Dedifferentiated amniotic fluid mesenchymal stem cell (primary cell): ENCODE data around the gene EGF.

ENCODE experiments used
- DNase-seq: peaks from one replicate; pipeline ENCODE4 v3.0.0-alpha.2; 2016; ENCODE audit errors: extremely low spot score

Gene EGF

DNA sequence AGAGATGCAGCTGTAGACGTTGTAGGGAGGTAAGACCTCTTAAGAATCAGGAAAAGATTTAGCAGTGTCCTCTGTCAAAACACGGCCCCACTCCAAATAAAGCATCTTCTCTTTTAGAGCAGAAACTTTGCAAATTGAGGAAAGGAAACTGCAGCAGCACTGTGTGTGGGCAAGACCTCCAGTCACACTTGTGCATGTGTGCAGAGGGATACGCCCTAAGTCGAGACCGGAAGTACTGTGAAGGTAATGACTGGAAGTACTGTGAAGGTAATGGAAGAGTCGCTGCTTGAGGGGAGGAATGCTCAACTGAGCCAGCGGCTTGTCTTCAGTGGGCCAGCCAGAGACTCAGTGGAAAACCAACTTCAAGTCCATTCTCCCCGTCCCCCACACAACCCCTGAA, 46.5 kb downstream of the EGF start:
- no peak for DNase-seq

DNA sequence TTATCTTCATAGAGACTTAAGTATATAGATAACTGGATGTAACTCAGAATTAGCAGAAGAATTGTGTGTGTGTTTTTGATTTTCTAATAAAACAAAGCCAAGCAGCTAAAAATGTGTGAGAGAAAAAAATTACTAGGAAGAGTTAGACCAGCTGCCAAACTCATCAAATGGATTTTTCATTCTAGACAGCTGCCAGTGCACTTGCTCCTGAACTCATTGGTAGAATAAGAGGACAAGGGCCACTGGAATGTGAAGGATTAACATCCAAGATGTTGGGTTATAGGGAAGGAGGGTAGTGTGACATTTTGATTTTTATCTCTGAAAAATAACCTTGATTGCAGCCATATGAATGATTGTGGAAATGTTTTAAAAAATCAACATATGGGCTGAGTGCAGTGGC, 49.7 kb downstream of the EGF start:
- no peak for DNase-seq

DNA sequence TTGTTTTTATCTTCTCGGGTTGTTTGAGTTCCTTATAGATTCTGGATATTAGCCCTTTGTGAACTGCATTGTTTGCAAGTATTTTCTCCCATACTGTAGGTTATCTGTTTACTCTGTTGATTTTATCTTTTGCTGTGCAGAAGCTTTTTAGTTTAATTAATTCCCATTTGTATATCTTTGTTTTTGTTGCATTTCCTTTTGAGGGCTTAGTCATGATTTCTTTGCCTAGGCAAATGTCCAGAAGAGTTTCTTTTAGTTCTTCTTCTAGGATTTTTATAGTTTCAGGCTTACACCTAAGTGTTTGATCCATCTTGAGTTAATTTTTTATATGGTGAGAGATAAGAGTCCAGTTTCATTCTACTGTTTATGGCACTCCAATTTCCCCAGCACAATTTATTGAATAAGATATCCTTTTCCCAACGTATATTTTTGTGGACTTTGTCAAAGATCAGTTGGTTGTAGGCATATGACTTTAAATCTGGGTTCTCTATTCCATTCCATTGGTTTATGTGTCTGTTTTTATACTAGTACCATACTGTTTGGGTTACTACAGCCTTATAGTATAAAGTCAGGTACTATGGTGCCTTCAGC, 54.3 kb downstream of the EGF start:
- DNase-seq: no peak

DNA sequence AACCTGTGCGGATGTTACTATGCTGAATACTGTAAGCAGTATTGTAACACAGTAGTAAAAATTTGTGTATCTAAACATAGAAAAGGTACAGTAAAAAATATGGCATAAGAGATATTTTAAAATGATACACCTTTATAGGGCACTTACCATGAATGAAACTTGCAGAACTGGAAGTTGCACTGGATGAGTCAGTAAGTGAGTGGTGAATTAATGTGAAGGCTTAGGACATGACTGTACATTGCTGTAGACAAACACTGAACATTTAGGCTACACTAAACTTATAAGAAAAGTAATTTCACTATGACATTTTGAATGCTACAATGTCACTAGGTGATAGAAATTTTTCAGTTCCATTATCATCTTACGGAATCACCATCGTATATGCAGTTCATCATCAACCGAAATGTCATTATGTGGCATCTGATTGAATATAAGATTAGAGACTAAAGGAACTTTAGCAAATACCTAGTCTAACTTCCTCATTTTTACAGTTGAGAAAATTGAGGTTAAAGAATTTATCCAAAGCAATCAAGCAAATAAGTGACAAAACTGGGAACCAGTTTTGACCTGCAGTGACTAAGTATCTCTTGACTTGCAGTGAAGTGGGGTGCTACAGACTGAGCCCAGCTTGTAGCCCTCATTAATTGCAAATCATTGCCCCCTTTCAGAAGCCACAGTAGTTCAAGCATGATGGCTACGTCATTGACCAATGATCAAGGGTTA, 55.3 kb downstream of the EGF start:
- no peak for DNase-seq

DNA sequence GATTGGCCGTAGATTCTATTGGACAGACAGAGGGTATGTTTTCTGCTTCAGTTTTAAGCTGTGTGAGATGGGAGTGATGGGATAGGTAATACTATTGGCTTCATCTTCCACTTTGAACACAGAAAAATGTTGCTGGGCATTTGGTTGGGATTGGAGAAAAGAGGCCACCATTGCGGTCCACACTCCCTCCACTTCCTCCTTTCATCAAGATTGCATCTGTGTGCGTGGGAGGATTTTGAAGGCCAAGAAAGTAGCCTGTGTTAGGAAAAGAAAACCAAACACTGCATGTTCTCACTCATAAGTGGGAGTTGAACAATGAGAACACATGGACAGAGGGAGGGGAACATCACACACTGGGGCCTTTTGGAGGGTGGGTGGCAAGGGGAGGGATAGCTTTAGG, 56.4 kb downstream of the EGF start:
- DNase-seq: no peak

DNA sequence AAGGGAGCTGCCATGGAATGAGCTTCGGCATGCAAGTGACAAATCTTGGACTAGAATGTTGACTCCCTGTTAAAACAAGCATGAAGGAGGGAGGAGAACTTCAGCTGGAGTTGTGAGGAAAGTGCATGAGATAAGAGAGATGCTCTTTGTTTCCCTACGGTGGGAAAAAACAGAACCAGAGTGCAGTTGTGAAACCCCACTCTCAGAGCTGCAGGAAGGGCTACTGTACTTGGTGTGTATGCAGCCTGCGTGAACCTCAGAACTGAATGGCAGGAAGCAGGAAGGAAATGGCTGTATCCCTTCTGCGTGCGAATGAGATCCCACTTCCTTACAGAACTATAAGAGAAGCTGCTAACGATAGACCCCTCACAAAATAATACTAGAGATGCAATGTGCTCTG, 57.2 kb downstream of the EGF start:
- no peak for DNase-seq

DNA sequence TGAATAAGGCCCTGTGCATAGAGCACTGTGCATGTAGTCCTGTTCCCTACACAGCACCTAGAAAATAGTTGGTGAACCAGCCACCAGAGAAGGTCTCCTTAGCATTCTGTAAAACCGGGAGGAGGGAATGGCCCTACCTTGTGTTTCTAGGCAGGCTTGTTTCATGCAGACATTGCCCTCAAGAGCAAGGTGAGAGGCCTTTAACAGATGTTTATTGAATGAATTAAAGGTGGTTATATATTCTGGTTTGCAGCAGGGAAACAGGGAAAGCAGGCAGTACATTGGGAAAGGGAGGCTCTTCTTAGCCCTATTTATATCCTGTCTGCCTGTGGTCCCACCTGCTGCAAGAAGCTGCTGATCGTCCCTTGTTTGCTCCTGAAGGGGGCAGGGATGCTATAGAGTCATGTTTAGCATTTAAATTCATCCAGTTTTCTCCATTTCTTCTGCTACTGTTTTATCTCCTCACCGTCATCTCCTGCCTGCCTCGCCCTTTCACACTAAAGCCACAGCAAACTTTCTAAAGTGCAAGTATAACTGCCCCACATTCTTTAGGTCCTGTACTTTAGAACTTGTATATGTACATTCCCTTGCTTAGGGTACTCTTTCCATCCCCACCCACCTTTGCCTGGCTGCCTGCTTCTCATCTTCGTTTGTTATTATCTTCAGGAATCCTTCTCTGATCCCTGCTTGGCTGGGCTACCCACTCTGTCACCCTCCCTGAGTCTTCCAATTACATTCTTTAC, 60.3 kb downstream of the EGF start:
- no peak for DNase-seq

DNA sequence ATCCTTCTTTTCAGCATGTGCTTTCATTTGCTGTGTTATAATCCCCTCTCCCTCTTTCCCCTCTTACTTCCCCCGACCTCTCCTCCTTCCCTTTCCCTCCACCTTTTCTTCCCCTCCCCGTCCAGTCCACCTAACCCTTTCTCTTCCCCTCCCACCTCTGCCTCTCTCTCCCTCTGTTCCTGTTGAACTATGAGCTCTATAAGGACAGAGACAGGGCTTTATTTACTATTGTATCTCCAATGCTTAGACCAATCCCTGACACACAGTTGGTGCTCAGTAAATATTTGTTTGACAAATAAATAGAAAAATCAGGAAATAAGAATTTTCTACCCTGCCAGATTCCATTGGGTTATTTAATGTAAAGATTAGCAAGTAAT, 60.8 kb downstream of the EGF start:
- no peak for DNase-seq

DNA sequence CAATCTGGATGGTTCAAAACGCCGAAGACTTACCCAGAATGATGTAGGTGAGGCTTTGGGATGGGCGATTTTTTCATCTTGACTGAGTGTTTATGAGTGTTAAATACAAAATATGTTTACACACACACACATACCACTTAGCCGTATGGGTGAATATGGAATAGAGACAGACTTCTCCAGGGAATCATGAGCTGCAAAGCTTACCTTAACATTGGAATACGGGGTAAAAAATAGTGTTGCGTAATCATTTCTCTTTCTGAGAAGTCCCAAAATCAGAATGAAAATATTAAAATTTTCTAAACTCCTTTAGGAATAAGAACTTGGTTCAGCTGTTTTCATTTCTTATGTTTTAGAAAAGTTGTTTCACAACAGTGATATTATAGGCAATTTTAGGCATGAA, 63.5 kb downstream of the EGF start:
- DNase-seq: no peak

DNA sequence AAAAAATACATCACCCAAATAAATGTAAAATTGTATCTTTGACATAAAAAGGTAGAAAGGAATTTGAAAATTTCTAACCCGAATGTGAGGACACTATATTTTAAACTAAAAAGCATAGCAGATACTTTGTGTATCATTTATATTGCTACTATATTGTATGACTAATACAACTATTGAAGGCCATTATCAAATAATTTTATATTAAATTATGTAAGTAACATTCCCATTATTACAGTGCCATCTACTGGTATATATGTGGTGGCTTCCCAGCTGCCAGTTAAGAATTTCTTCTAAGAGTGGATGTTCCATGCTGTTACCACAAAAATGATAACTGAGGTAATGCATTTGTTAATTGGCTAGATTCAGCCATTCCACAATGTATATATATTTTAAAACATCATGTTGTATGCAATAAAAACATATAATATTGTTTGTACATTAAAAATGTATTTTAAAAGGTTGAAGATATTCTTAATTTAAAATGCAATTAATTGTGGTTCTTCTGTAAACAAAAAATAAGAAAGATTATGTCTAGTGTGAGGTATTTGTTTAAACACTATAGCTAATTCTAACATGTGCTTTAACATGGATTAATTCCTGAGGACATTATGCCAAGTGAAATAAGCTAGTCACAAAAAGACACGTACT, 65.3 kb downstream of the EGF start:
- DNase-seq: peak; percentile 76

DNA sequence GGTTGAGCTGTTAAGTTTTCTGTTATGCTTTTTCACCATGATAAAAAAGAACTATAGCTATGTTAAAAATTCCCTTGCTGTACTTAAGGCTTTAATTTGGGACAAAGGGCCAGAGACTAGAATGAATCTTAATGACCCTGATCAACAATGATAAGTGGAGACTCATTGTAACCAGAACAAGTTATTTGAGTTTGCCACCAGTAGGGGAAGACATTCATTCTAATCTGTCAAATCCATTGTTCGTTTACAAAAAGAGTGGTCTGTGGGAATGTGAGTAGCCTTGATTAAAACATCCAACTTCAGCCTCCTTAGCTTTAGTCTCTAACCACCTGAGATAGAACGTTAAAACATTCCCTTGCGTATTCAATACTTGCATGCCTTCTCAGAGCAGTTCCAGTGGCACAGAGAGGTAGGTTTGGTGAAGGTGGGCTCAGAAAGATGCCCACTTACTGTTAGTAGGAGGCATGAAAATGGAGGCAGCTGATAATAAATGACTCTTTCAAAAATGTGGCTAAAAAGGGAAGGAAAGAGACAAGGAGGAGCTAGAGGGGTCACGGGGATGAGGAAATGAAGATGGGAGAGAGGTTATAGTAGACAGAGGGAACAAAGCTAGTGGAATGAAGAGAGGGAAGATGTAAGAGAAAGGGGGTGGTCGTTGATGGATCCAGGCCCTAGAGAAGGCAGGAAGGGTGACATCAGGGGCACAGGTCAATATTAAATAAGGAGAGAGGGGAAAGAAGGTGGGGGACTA, 66.2 kb downstream of the EGF start:
- DNase-seq: no peak

DNA sequence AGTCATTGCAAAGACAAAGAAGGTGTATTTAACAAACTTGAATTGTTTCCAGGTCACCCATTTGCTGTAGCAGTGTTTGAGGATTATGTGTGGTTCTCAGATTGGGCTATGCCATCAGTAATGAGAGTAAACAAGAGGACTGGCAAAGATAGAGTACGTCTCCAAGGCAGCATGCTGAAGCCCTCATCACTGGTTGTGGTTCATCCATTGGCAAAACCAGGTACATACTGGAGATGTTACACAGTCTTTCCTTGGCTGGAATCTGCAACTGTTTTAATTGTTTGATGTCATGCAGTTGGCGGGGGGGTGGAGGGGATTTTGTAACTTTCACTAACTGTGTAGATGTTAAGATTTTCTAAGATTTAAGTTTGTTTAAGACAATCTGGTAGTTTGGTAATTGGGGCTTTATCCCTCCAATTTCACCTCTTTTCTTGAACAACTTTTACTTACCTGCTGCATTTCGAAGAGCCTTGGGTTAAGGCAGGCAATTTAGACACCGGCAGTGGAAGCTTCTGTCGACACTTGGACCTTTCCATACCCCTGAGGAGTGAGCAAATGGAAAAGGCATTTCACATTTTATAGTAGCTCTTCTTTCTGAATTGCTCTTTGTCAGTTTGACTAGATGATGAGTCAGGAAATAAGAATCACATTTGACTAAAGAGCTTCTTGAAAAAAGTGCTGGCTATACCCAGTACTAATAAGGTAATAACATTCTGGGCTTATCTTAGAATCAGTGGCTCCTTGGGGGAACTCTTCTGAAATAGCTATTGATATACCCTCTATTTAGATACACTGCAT, 67.4 kb downstream of the EGF start:
- peak; percentile 64 for DNase-seq

DNA sequence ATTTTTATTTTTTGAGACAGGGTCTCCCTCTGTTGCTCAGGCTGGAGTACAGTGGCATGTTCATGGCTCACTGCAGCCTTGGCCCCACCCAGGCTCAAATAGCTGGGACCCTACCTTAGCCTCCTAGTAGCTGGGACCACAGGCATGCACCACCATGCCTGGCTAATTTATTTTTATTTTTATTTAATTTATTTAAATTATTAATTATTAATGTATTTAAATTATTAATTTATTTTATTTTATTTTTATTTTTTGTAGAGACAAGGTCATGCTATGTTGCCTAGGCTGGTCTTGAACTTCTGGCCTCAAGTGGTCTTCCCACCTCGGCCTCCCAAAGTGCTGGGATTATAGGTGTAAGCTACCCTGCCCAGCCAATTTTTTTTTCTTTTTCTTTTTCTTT, 69.3 kb downstream of the EGF start:
- DNase-seq: no peak

DNA sequence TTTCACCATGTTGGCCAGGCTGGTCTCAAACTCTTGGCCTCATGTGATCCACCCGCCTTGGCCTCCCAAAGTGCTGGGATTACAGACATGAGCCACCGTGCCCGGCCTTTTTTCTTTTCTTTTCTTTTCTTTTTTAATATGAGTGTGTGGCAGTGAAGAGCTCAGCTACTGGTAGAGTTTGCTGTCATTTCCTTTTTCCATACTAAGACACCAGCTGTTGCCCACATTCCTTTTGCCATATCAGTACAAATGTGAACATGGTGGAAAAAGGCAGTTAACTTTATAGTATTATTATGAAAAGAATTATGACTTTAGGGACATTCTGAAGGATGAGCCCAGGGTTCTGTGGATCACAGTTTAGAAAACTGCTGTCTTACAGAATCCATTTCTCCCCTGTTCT, 69.8 kb downstream of the EGF start:
- DNase-seq: no peak

DNA sequence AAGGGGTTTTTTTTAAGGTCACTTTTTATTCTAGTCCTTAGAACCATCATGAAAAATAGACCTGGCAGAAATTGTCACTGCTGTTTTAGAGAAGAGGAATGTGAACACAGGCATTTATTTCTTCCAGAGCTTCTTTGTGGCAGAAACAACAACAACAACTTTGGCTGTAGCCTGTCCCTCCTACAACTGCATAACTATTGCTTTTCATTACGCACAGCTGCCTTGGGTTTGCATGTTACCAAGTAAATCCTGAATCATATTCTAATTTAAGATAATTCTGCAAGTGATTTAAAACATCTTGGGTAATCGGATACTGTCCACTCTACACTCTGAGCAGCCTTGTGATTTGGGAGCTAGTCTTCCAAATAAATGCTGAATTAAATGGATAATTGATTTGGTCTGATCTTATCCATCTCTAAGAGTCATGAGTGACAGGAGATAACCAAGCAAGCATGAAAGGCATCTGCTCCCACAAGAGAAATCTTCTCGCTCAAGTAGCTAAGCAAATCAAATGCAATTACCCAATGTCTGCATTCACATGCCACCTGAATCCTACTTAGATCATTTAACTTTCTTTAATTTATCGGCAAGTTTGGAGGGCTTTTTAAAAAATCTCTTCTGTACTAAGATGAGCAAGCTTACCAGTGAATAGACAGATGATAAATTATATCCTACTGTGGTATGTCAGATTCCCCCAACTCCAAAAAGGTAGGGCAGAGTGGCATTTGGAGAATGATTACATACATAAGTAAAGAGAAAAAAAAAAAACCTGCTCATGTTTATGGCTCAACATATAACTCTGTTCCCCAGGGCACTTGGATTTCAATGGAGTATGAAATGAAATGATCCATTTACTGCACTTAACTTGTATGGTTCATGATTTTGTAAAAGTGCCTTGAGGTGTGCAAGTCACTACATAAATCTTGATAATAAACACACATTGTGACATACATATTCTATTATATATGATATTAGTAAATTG, 73.6 kb downstream of the EGF start:
- peak; percentile 86 for DNase-seq

DNA sequence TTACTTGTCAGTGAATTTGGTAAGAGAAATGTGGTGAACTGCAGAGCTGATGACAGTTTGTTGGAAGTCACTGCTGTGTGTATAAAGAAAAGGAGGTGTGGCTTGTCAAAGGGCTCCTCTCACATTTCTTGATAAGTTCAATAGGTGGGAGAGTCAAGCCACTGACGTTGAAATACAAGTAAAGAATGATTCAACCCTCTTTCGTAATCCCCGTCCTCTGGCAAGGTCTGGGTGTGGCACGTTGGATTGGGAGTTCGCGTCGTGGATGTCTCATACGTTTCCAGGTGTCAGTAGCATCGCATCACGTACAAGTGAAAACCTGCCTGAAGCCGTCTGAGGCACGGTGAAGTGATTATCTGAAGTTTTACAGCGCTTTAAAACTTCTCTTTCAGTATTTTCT, 76.4 kb downstream of the EGF start:
- no peak for DNase-seq

DNA sequence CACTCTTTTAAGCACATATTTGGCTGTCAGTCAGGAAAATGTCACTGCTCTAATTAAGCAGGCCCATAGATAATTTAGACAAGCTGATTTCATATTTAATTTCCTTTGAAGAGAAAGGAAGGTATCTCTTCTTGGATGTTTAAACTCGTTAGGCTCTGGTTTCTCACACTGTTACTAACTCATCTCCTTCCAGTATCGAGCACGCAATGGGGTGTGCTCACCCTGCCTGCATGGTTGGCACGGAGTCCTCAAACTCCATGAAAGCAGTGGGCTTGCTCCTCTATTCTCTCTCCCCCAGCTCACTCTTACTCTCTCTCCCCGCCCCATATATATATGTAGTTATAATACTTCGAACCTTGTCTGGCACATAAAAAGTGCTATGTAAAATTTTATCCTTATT, 76.9 kb downstream of the EGF start:
- DNase-seq: no peak

DNA sequence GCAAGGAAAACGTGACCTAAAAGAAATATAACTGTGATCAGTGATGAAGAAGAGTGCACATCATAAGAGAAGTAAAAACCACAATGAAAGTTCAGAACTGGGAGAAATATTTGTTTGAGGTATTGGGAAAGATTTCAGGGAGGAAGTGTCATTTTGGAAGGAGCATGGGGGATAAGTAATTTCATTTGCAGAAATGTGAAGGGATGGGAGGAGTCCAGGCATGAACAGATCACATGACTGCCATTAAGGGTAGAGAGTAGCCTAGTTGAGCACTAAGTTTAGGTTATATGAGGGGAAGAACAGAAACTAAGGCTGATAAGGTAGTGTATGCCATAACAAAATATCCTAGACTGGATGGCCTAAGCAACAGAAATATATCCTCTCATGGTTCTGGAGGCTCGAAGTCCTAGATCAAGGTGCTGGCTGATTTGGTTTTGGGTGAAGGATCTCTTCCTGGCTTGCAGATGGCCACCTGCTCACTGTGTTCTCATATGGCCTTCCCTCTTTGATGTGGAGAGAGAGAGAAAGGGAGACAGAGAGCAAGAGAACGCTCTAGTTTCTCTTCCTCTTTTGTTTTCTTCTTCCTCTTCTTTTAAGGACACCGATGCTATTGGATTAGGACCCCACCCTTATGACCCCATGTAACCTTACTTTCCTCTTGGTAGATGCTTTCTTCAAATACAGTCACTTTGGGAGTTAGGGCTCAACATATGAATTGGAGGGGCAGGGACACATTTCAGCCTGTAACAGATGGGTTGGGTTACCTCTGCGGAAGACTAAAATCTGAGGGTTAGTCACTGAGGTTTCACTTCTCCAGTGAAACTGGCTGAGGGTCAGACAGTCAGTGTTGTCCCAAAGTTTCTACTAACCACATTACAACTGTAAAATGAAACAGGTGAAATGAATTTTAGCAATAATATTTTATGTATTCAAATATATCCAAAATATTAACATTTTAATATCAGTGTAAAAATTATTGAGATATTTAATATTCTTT, 77.9 kb downstream of the EGF start:
- DNase-seq: no peak

DNA sequence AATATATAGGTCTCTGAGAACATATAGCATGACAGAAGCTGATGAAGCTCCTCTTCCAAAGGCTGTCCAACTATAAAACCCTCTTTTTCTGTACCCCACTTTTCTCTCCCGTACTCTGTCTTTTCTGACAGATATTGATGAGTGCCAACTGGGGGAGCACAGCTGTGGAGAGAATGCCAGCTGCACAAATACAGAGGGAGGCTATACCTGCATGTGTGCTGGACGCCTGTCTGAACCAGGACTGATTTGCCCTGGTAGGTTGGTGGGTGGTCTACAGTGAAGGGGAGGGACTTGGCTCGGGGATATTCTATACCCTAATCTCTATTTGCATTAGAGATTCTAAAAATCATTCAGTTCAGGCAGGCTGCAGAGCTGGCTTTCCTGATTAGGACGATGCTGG, 80.4 kb downstream of the EGF start:
- DNase-seq: no peak
